ENCODE measurements around the gene GCNT2. TPM values are rescaled to one million over a fixed set of nuclear protein-coding genes. Genes with fewer than 3 reads are reported as not detected.
A peak's percentile ranks its signal among the peaks of the same experiment; 100 is the strongest.

GCNT2 gene
- 16.7 TPM for total RNA-seq

DNA sequence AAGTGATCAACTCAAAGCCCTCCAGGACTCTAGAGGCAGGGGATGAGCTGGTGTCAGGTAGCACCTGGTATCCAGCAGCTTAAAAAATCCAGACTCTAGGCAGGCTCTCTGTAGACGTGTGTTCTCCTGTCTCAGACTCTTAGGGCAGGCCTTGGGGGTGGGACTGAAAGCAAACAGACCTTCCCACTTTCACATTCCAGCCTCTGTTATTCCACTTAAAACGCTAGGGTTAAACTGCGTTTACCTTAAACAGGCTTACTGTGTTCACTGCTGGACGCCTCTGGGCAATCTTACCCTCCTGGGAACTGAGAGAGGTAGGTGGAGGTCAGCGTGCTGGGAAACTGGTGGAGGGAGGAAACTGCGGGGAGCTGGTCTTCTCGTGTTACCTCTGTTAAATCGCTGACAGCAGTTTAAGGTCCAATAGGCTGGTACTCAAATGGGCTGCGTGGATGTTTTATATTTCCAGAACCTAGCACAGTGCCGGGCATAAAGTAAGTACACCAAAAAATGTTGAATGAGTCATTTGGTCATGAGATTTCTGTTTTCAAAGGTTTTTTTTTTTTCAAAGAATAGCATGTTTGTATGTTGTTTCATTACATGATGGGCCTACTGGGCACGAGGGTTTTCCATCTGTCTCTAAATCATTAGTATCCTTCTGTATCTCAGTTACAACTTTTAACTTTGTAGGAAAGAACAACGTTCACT is at the start of gene GCNT2:
TSS of gene GCNT2 (plus strand) at position 248 of the 705 bp plus-strand sequence. CDS start 7,561 bp downstream, outside the sequence.
- no peak for DNase-seq (ENCODE audit: low spot score in 2 of 2)
- Histone ChIP-seq H3K27ac (peak within 1 kb of the TSS; percentile 85 to 92), H3K4me3 (peak within 1 kb of the TSS in 1 of 2 donors; percentile 42), H3K36me3 (no peaks in the 10 kb centered on the region), H3K4me1 (peaks cover 10 to 14% of the 10 kb centered on the region in 2 donors), H3K9me3 (no peaks in the 10 kb centered on the region), H3K27me3 (no peaks in the 10 kb centered on the region)
- intact Hi-C loops (cut with DNase I), result no loop called here
- TF ChIP-seq, protein P1, sequence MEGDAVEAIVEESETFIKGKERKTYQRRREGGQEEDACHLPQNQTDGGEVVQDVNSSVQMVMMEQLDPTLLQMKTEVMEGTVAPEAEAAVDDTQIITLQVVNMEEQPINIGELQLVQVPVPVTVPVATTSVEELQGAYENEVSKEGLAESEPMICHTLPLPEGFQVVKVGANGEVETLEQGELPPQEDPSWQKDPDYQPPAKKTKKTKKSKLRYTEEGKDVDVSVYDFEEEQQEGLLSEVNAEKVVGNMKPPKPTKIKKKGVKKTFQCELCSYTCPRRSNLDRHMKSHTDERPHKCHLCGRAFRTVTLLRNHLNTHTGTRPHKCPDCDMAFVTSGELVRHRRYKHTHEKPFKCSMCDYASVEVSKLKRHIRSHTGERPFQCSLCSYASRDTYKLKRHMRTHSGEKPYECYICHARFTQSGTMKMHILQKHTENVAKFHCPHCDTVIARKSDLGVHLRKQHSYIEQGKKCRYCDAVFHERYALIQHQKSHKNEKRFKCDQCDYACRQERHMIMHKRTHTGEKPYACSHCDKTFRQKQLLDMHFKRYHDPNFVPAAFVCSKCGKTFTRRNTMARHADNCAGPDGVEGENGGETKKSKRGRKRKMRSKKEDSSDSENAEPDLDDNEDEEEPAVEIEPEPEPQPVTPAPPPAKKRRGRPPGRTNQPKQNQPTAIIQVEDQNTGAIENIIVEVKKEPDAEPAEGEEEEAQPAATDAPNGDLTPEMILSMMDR (IDR thresholded peaks at IDR 0.05), result no peak

DNA sequence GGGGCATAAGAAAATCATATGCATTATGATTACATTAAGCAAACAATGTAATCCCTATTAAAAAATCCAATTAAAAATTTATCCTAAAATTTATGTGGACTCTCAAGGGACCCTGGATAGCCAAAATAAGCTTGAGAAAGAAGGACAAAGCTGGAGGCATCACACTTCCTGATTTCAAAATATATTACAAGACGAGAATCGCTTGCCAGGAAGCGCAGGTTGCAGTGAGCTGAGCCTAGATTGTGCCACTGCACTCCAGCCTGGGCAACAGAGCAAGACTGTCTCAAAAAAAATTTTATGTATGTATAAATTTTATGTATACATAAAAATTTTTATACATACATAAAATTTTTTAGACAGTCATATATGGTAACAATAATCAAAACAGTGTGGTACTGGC is 48.5 kb upstream of the GCNT2 start:
- intact Hi-C loops (cut with DNase I), result no loop called here
- DNase-seq (ENCODE audit: low spot score in 2 of 2), result no peak
- Histone ChIP-seq H3K4me3 (no peak overlapping the region), H3K9me3 (no peaks in the 10 kb centered on the region), H3K27ac (no peak overlapping the region), H3K4me1 (no peaks in the 10 kb centered on the region), H3K36me3 (no peaks in the 10 kb centered on the region), H3K27me3 (no peaks in the 10 kb centered on the region)
- TF ChIP-seq, protein P1 (IDR thresholded peaks at IDR 0.05), result no peak

DNA sequence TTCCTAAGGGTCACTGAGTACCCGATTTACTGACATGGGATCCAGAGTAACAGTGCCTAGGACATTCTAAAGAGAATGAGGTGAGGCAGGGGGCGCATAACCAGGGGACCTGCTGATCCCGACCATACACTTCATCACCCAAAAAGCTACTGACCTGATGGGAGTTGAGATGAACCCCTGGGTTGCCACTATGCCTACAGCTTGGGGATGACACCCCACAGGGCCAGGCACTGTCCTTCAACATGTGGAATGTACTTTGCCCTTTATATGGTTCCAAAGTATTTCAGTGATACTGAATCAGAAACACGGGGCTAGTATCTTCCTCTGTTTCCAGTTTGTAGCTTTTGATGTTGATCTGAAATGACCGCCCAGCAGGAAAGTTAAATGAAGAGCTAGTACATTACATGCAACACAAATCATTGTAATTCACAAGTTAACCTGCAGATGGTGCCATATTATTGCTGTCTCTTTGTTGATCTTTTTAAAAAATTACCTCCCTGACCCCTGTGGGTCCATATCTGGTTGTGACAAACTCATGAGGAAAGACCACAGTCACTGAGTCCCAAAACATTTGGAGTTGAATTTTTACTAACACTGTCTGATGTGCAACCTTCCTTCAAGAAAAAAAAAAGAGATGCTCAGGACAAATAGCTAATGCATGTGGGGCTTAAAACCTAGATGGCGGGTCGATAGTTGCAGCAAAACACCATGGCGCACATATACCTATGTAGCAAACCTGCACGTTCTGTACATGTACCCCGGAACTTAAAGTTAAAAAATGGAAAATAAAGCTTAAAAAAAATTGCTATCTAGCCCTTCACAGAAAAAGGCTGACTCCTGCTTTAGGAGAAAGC is 42.7 kb upstream of the GCNT2 start:
- Histone ChIP-seq H3K4me3 (no peak overlapping the region), H3K36me3 (no peaks in the 10 kb centered on the region), H3K9me3 (no peaks in the 10 kb centered on the region), H3K27me3 (no peaks in the 10 kb centered on the region), H3K4me1 (no peaks in the 10 kb centered on the region), H3K27ac (no peak overlapping the region)
- DNase-seq (ENCODE audit: low spot score in 2 of 2), result no peak
- TF ChIP-seq, protein P1 (IDR thresholded peaks at IDR 0.05), result peak; percentile 27 to 64 (median 52)
- intact Hi-C loops (cut with DNase I), result loop anchor here (1.0 kb wide), 1 partner anchor 323 kb away; no protein-coding TSS in a partner anchor

DNA sequence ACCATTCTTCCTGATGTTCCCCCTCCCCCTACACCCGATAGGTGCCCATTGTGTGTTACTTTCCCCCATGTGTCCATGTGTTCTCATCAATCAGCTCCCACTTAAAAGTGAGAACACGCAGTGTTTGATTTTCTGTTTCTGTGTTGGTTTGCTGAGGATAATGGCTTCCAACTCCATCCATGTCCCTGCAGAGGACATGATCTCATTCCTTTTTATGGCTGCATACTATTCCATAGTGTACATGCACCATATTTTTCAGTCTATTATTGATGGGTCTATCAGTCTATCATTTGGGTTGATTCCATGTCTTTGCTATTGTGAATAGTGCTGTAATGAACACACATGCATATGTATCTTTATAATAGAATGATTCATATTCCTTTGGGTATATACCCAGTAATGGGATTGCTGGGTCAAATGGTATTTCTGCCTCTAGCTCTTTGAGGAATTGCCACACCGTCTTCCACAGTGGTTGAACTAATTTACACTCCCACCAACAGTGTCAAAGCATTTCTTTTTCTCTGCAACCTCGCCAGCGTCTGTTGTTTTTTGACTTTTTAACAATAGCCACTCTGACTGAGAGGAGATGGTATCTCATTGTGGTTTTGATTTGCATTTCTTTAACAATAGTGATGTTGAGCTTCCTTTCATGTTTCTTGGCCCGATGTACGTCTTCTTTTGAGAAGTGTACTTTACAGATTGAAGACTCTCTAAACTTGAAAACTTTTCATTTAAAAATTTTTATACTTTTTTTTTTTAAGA is 41.0 kb upstream of the GCNT2 start:
- no peak for DNase-seq (ENCODE audit: low spot score in 2 of 2)
- intact Hi-C loops (cut with DNase I), result no loop called here
- TF ChIP-seq, protein P1 (IDR thresholded peaks at IDR 0.05), result no peak
- Histone ChIP-seq H3K4me1 (no peaks in the 10 kb centered on the region), H3K4me3 (no peak overlapping the region), H3K9me3 (no peaks in the 10 kb centered on the region), H3K27ac (no peak overlapping the region), H3K36me3 (no peaks in the 10 kb centered on the region), H3K27me3 (no peaks in the 10 kb centered on the region)

DNA sequence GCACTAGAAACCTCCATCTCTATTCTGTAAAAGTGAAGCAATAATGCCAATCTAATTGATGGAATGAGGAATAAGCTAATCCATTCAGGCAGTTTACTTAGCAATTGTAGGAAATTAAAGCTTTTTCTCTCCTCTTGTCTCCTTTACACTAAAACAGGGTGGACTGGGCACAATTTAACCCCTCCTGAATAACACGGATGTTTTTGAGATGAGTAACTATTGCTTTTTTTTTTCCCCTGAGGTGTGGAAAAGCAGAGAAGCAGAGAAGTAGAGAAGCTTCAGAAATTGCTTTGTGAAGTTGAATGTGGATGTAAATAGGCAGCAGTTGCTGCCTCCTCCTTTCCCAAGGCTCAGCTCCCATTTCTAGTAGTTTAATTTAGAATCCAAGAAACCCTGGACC is 40.0 kb upstream of the GCNT2 start:
- H3K4me1 ChIP-seq, result no peaks in the 10 kb centered on the region
- no peak overlapping the region for H3K4me3 ChIP-seq
- H3K36me3 ChIP-seq, result no peaks in the 10 kb centered on the region
- TF ChIP-seq, protein P1 (IDR thresholded peaks at IDR 0.05), result no peak
- no peaks in the 10 kb centered on the region for H3K9me3 ChIP-seq
- intact Hi-C loops (cut with DNase I), result no loop called here
- no peak for DNase-seq (ENCODE audit: low spot score in 2 of 2)
- no peaks in the 10 kb centered on the region for H3K27me3 ChIP-seq
- H3K27ac ChIP-seq, result no peak overlapping the region
